Uterus (tissue), 2 donors: Measurements from ENCODE around the gene SEMA4G.

Experiments used
- CTCF ChIP-seq, 4 experiments: fragments of 200-600 bp in 2 of 4; fragments of 450-650 bp in 2 of 4; sonication (generic) in 2 of 4; IDR thresholded peaks; one replicate each; pipeline ENCODE4 v1.5.1; 2016 to 2019; ENCODE audit warnings: antibody characterized with exemption in 4 of 4, mild to moderate bottlenecking in 2 of 4, moderate library complexity in 1 of 4
- POLR2A ChIP-seq, 2 donors: fragments of 450-650 bp; IDR thresholded peaks; one replicate each; pipeline ENCODE4 v1.6.1; 2016; ENCODE audit warnings: antibody characterized with exemption in 2 of 2, mild to moderate bottlenecking in 1 of 2, moderate library complexity in 1 of 2

- TF ChIP-seq CTCF (IDR thresholded peaks at IDR 0.05) = no peak
- TF ChIP-seq POLR2A (IDR thresholded peaks at IDR 0.05) = no peak
Measured at GRCh38 chr10:100942229-100942628, 27.1 kb upstream of the SEMA4G start.
